GM12878 (cell line): ENCODE results near the gene SYTL1. TPM values are rescaled to one million over a fixed set of nuclear protein-coding genes. Genes with fewer than 3 reads are reported as not detected.

Experiments
- ATAC-seq: fragments of 200-7000 bp; cut with Tn5 transposase; 3 replicates; pipeline ENCODE4 v1.9.1; 2020; ENCODE audit warnings: mild to moderate bottlenecking, moderate library complexity
- BruUV-seq: library from RNA; stranded (reverse); fragments of 400-500 nt; replicated peaks from 2 replicates; lab custom pipeline; 2021; lab: Mats Ljungman, UMichigan
- CTCF ChIA-PET: fragments of 300-600 bp; sonication (Branson Sonifier 250); formaldehyde crosslinking; extraction: SDS; loops from one replicate; lab custom pipeline; 2021; ENCODE audit warnings: inconsistent platforms; lab: Yijun Ruan, JAX
- POLR2A ChIA-PET: fragments of 350-600 bp; formaldehyde crosslinking; extraction: SDS; loops from one replicate; lab custom pipeline; 2021; ENCODE audit warnings: inconsistent platforms; lab: Charles Lee
- RAD21 ChIA-PET: fragments of 300-600 bp; sonication (Branson Sonifier 250); formaldehyde crosslinking; loops from one replicate; lab custom pipeline; 2023; ENCODE audit warnings: antibody characterized with exemption; ENCODE audit not compliant: unreplicated experiment; lab: Charles Lee
- SMC1A ChIA-PET: fragments of 300-600 bp; sonication (Branson Sonifier 250); formaldehyde crosslinking; loops from one replicate; lab custom pipeline; 2023; ENCODE audit not compliant: unreplicated experiment, uncharacterized antibody; lab: Charles Lee
- DNase-seq: peaks from one replicate; pipeline ENCODE4 v3.0.0-alpha.2; 2011; ENCODE audit warnings: low read depth, low spot score
- FAIRE-seq: peaks from 3 replicates; lab custom pipeline; 2011; peaks lifted over from hg19 to GRCh38; lab: Jason Lieb, UNC
- H2AFZ ChIP-seq: 2 replicates; pipeline ENCODE4 v1.6.0; 2011; ENCODE audit warnings: low read depth, low read length, control low read depth; ENCODE audit not compliant: control insufficient read depth
- H3K27ac ChIP-seq: 2 replicates; pipeline ENCODE4 v1.5.1; 2011; ENCODE audit warnings: control low read depth; ENCODE audit not compliant: control insufficient read depth, insufficient read depth
- H3K27me3 ChIP-seq, 2 experiments: replicated peaks in 1 of 2; 2 replicates each; pipeline versions ENCODE4 v1.6.0 to v1.6.1; 2011; ENCODE audit warnings: low read length in 1 of 2; ENCODE audit not compliant: control insufficient read depth in 2 of 2, insufficient read depth in 2 of 2
- H3K36me3 ChIP-seq, 2 experiments: 2 replicates each; pipeline ENCODE4 v1.5.1; 2011; ENCODE audit warnings: low read length in 1 of 2; ENCODE audit not compliant: control insufficient read depth in 2 of 2, insufficient read depth in 2 of 2
- H3K4me1 ChIP-seq: 2 replicates; pipeline ENCODE4 v1.6.1; 2011; ENCODE audit warnings: mild to moderate bottlenecking, low read length, moderate library complexity, mixed read lengths; ENCODE audit not compliant: control insufficient read depth, insufficient read depth
- H3K4me2 ChIP-seq: 2 replicates; pipeline ENCODE4 v1.6.0; 2011; ENCODE audit warnings: control low read depth; ENCODE audit not compliant: control insufficient read depth, insufficient read depth
- H3K4me3 ChIP-seq: fragments of 200-600 bp; sonication (generic); 2 replicates; pipeline ENCODE4 v1.5.1; 2016
- H3K79me2 ChIP-seq: 2 replicates; pipeline ENCODE4 v1.6.0; 2011; ENCODE audit warnings: low read length; ENCODE audit not compliant: control insufficient read depth, insufficient read depth
- H3K9ac ChIP-seq: 2 replicates; pipeline ENCODE4 v1.8.0; 2011; ENCODE audit warnings: low read length, control low read depth, mixed read lengths; ENCODE audit not compliant: control insufficient read depth, insufficient read depth
- H3K9me3 ChIP-seq: replicated peaks from 3 replicates; pipeline ENCODE4 v1.5.1; 2011; ENCODE audit warnings: mild to moderate bottlenecking, low read length; ENCODE audit not compliant: control insufficient read depth, insufficient read depth
- H4K20me1 ChIP-seq: 2 replicates; pipeline ENCODE4 v1.6.0; 2011; ENCODE audit not compliant: control insufficient read depth, insufficient read depth
- CBX5 ChIP-seq: sonication (generic); IDR thresholded peaks from 2 replicates; pipeline ENCODE4 v1.6.1; 2016; ENCODE audit warnings: low read depth, moderate library complexity, mild to moderate bottlenecking, inconsistent platforms
- EP300 ChIP-seq, 2 experiments: fragments of 150-350 bp in 1 of 2; IDR thresholded peaks; 2 replicates each; pipeline ENCODE4 v1.6.1; 2011 to 2012; ENCODE audit warnings: low read depth in 2 of 2, low read length in 2 of 2, borderline replicate concordance in 1 of 2, improper control_type of control experiment in 1 of 2, inconsistent platforms in 1 of 2; ENCODE audit not compliant: control insufficient read depth in 1 of 2
- FOXK2 ChIP-seq: fragments of 450-650 bp; IDR thresholded peaks from 2 replicates; pipeline ENCODE4 v1.6.1; 2017; ENCODE audit warnings: mild to moderate bottlenecking, moderate library complexity
- GABPA ChIP-seq: IDR thresholded peaks from 2 replicates; pipeline ENCODE4 v1.6.1; 2014; ENCODE audit warnings: antibody characterized with exemption, low read depth, mild to moderate bottlenecking, inconsistent platforms
- HDGF ChIP-seq: fragments of 450-650 bp; IDR thresholded peaks from 2 replicates; pipeline ENCODE4 v1.6.1; 2016; ENCODE audit warnings: antibody characterized with exemption
- MYB ChIP-seq: fragments of 150-350 bp; IDR thresholded peaks from 2 replicates; pipeline ENCODE4 v1.6.1; 2014; ENCODE audit warnings: mild to moderate bottlenecking, low read depth, low read length, borderline replicate concordance
- POU2F2 ChIP-seq: IDR thresholded peaks from 3 replicates; pipeline ENCODE4 v1.6.1; 2011; ENCODE audit warnings: low read depth, mild to moderate bottlenecking, low read length, borderline replicate concordance
- STAT1 ChIP-seq: fragments of 450-650 bp; conservative IDR thresholded peaks from 2 replicates; pipeline ENCODE4 v1.6.1; 2014; ENCODE audit warnings: antibody characterized with exemption, mild to moderate bottlenecking
- TAF1 ChIP-seq: IDR thresholded peaks from 2 replicates; pipeline ENCODE4 v1.6.1; 2011; ENCODE audit warnings: mild to moderate bottlenecking, low read depth, low read length, borderline replicate concordance
- YY1 ChIP-seq: IDR thresholded peaks from 2 replicates; pipeline ENCODE4 v1.6.1; 2011; ENCODE audit warnings: low read depth, mild to moderate bottlenecking, low read length
- ZNF687 ChIP-seq: fragments of 450-650 bp; IDR thresholded peaks from 2 replicates; pipeline ENCODE4 v1.6.1; 2017; ENCODE audit warnings: mild to moderate bottlenecking, moderate library complexity
- WGBS: methylation state at CpG from one replicate; pipeline ENCODE4 v1.1.6; 2016; ENCODE audit warnings: low lambda C conversion rate; ENCODE audit not compliant: insufficient replicate concordance, insufficient coverage; ENCODE audit errors: missing lambda C conversion rate; 5-methylcytosine and 5-hydroxymethylcytosine counted together
- in situ Hi-C: fragments of 300-500 bp; cut with MboI; formaldehyde crosslinking; loops from 9 replicates; pipeline ENCODE4 v1.14.3; 2018; ENCODE audit warnings: mixed read lengths
- intact Hi-C: fragments of 100-400 bp; cut with micrococcal nuclease; formaldehyde crosslinking; loops from one replicate; pipeline ENCODE4 v1.14.2; 2022; ENCODE audit not compliant: unreplicated experiment
- polyA plus RNA-seq, 11 experiments: library from polyadenylated mRNA; depleted of rRNA in 4 of 11; unstranded in 6 of 11; stranded (reverse) in 5 of 11; fragments of >200 nt; fragmentation: Nextera tagmentation in 4 of 11; fragmentation: Illumina TruSeq in 1 of 11; extraction: Ambion mirVana in 4 of 11; extraction: Trizol in 1 of 11; gene quantifications; 1 replicate in 1 of 11; 2 replicates in 10 of 11; pipeline versions ENCODE4 v1.2.1 to v1.2.3, GENCODE V29; 2011 to 2016; ENCODE audit warnings: inconsistent platforms in 2 of 11, missing spikeins in 2 of 11, low read depth in 1 of 11
- total RNA-seq, 4 experiments: library from RNA; depleted of rRNA in 3 of 4; stranded (reverse); fragments of >200 nt in 3 of 4; fragmentation: Illumina TruSeq in 1 of 4; extraction: Trizol in 1 of 4; gene quantifications; 2 replicates each; pipeline versions ENCODE4 v1.2.1 to v1.2.3, GENCODE V29; 2013 to 2021
- TF ChIP-seq, protein P1 (sequence below), 3 experiments: IDR thresholded peaks in 2 of 3; conservative IDR thresholded peaks in 1 of 3; 2 replicates each; pipeline ENCODE4 v1.5.1; 2011; ENCODE audit warnings: low read depth in 3 of 3, low read length in 3 of 3, mild to moderate bottlenecking in 3 of 3, control low read depth in 2 of 3, moderate library complexity in 2 of 3, inconsistent platforms in 1 of 3, mixed read lengths in 1 of 3; ENCODE audit not compliant: control insufficient read depth in 2 of 3, insufficient read depth in 1 of 3; ENCODE audit errors: extremely low read depth in 1 of 3

SYTL1 gene
- total and polyA plus RNA-seq, 10 of the 15 experiments (the other 5 are each of a cell fraction or from before 2014, with no cell fraction given), result 0.72 to 45.6 (median 14.8) TPM

DNA sequence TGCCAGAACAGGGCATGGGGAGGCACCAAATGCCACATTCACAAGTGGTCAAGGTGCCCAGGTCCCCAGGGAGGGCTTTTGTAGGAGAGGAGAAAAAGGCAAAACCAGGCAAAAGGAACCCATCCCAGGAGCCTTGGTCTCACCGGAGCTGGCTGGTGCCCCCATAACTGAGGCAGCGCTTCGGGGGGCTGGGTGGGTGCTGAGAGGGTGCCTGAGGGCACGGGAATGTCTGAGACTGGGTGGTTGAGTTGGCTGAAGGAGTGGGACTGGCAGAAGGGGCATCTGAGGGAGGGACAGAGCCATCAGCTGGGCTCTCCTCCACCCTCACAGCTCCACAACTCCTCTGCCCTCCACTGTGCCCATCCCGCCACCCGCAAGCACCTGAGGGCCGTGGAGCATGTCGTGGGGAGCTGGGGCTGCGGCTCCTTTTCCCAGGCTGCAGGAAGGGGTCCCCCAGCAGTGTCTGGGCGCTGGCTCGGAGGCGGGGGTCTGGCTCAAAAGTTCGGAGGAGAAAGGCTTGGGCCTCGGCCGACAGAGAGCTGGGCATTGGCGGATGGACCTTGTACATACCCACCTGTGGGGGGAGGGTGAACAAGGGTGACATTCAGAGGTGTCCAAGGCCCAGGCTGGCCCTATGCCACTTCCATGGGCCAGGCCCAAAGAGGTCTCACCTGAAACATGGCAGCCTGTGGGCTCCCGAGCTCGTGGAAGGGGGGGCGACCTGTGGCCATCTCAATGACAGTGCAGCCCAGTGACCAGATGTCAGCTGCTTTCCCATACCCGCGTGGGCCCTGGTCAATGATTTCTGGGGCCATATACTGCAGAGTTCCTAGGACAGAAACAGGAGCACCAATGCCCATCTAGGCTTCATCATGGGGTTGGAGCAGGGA is 16.5 kb downstream of the SYTL1 start:
- Histone ChIP-seq H3K36me3 (no peaks in the 10 kb centered on the region), H3K27ac (no peak overlapping the region), H3K4me2 (no peak overlapping the region), H3K9me3 (no peaks in the 10 kb centered on the region), H4K20me1 (no peaks in the 10 kb centered on the region), H3K4me3 (no peak overlapping the region), H3K4me1 (peaks cover 13% of the 10 kb centered on the region)
- SMC1A ChIA-PET, result interaction anchor here (0.8 to 2.0 kb wide), 7 partner anchors 26 to 254 kb away, joined by 3 to 16 read pairs (median 4); no protein-coding TSS in a partner anchor
- FAIRE-seq (no peak), ATAC-seq (no peak)
- intact Hi-C loops, result no loop called here
- no TSS peak for BruUV-seq
- in situ Hi-C loops, result no loop called here
- RAD21 ChIA-PET, result interaction anchor here (1.3 to 3.1 kb wide), 4 partner anchors 8 to 62 kb away, joined by 4 to 16 read pairs (median 6); partner anchors contain the start of gene MAP3K6
- TF ChIP-seq, protein P1, sequence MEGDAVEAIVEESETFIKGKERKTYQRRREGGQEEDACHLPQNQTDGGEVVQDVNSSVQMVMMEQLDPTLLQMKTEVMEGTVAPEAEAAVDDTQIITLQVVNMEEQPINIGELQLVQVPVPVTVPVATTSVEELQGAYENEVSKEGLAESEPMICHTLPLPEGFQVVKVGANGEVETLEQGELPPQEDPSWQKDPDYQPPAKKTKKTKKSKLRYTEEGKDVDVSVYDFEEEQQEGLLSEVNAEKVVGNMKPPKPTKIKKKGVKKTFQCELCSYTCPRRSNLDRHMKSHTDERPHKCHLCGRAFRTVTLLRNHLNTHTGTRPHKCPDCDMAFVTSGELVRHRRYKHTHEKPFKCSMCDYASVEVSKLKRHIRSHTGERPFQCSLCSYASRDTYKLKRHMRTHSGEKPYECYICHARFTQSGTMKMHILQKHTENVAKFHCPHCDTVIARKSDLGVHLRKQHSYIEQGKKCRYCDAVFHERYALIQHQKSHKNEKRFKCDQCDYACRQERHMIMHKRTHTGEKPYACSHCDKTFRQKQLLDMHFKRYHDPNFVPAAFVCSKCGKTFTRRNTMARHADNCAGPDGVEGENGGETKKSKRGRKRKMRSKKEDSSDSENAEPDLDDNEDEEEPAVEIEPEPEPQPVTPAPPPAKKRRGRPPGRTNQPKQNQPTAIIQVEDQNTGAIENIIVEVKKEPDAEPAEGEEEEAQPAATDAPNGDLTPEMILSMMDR (IDR thresholded peaks at IDR 0.05 in 2 of 3, conservative IDR thresholded peaks at IDR 0.05 in 1 of 3; ENCODE audit: control insufficient read depth in 2 of 3, extremely low read depth in 1 of 3, insufficient read depth in 1 of 3, low read depth in 3 of 3, low read length in 3 of 3), result no peak
- TF ChIP-seq GABPA (no peak), MYB (no peak), EP300 (IDR thresholded peaks at IDR 0.05; ENCODE audit: borderline replicate concordance in 1 of 2, control insufficient read depth in 1 of 2, low read depth in 2 of 2, low read length in 2 of 2) (no peak), YY1 (no peak), FOXK2 (no peak), CBX5 (no peak), POU2F2 (no peak), STAT1 (no peak), HDGF (no peak), TAF1 (no peak), ZNF687 (no peak)
- TF ChIP-seq, all 136 proteins: peak for 0
- Histone ChIP-seq H3K79me2 (no peaks in the 10 kb centered on the region), H3K9ac (no peak overlapping the region), H3K27me3 (no peaks in the 10 kb centered on the region; a peak in 1 of 4 replicates), H2AFZ (no peak overlapping the region)
- ChIA-PET CTCF (interaction anchor here (0.8 to 8.7 kb wide), 25 partner anchors 9 to 305 kb away, joined by 3 to 126 read pairs (median 5); partner anchors contain the start of genes AHDC1, GPR3, MAP3K6 and SYTL1), POLR2A (no interaction called here)
- WGBS, result 48% methylated on average over 20 of the region's 21 CpGs
- no peak for DNase-seq
